ENCODE results near the gene TTC21B.
A peak's percentile ranks its signal among the peaks of the same experiment; 100 is the strongest.

The TTC21B gene

GRCh38 chr2:165950438-165950837, 3.1 kb downstream of the TTC21B start (continued):
- TF ChIP-seq REST (tag by site-specific recombination; IDR thresholded peaks at IDR 0.05) (no peak), ZNF391 (tag by site-specific recombination; IDR thresholded peaks at IDR 0.05; ENCODE audit: borderline replicate concordance, low read depth) (no peak), ZBTB17 (tag by site-specific recombination; IDR thresholded peaks at IDR 0.05) (no peak), ZBTB49 (tag by site-specific recombination; IDR thresholded peaks at IDR 0.05; ENCODE audit: low read depth) (no peak), ZSCAN18 (tag by site-specific recombination; IDR thresholded peaks at IDR 0.05) (no peak), ZNF488 (tag by site-specific recombination; IDR thresholded peaks at IDR 0.05) (no peak), ZNF701 (tag by site-specific recombination; IDR thresholded peaks at IDR 0.05) (no peak), ZNF10 (tag by site-specific recombination; IDR thresholded peaks at IDR 0.05) (no peak), ZNF416 (tag by site-specific recombination; IDR thresholded peaks at IDR 0.05) (no peak), ZNF37A (tag by site-specific recombination; IDR thresholded peaks at IDR 0.05) (no peak)

GRCh38 chr2:165941827-165942226, 11.7 kb downstream of the TTC21B start:
- Histone ChIP-seq H3K4me1 (ENCODE audit: control insufficient read depth, insufficient read depth, low read length) (no peaks in the 10 kb centered on the region), H3K27ac (ENCODE audit: extremely low read depth, low read depth, low read length) (no peak overlapping the region), H3K9me3 (ENCODE audit: control insufficient read depth, insufficient read depth, low read depth, low read length) (no peaks in the 10 kb centered on the region), H3K36me3 (ENCODE audit: control insufficient read depth in 2 of 2, insufficient read depth in 1 of 2, low read length in 2 of 2) (peaks cover 46 to 77% of the 10 kb centered on the region in 2 experiments), H3K4me3 (ENCODE audit: low read depth, low read length) (no peak overlapping the region)
- TF ChIP-seq MYNN (tag by site-specific recombination; IDR thresholded peaks at IDR 0.05; ENCODE audit: borderline replicate concordance), result no peak
- no peak for TF ChIP-seq KLF17 (tag by site-specific recombination; IDR thresholded peaks at IDR 0.05)
- POLR2A ChIA-PET, result no interaction called here
- CTCF ChIA-PET, result no interaction called here

GRCh38 chr2:165938237-165938636, 15.3 kb downstream of the TTC21B start:
- CTCF ChIA-PET, result no interaction called here
- peak; percentile 79 for TF ChIP-seq SCRT2 (tag by site-specific recombination; IDR thresholded peaks at IDR 0.05)
- TF ChIP-seq ZNF335 (tag by site-specific recombination; conservative IDR thresholded peaks at IDR 0.05), result no peak
- POLR2A ChIA-PET, result no interaction called here

More at GRCh38 chr2:165938237-165938636, 15.3 kb downstream of the TTC21B start:
- H3K9me3 ChIP-seq (ENCODE audit: control insufficient read depth, insufficient read depth, low read depth, low read length), result no peaks in the 10 kb centered on the region
- H3K4me3 ChIP-seq (ENCODE audit: low read depth, low read length), result no peak overlapping the region
- H3K36me3 ChIP-seq (ENCODE audit: control insufficient read depth in 2 of 2, insufficient read depth in 1 of 2, low read length in 2 of 2), result peaks cover 45 to 78% of the 10 kb centered on the region in 2 experiments
- no peaks in the 10 kb centered on the region for H3K4me1 ChIP-seq (ENCODE audit: control insufficient read depth, insufficient read depth, low read length)
- H3K27ac ChIP-seq (ENCODE audit: extremely low read depth, low read depth, low read length), result no peak overlapping the region
